ENCODE results near the gene FSTL4.

DNA sequence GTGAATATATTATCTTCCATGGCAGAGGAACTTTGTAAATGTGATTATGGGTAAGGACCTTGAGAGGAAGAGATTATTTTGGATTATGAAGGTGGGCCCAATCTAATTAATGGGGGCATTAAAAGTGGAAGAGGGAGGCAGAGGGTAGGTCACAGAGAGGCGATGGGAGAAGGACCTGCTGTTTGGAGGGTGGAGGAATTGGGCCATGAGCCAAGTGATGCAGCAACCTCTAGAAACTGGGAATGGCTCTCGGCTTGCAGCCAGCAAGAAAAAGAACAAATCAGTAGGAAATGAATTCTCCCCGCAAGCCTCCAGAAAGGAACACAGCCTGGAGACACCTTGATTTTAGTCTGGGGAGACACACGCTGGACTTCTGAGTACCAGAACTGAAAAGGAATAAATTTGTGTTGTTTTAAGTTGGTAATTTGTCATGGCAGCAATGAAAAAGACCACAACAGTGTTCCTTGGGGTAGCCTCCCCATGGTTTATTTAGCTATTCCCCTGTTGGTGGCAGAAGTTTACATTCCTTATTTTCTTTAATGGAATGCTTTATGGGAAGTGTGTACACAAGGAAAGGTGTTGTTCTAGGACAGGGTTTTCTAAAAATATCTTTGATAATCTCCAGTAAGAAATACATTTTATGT is 456.9 kb downstream of the FSTL4 start:
- TF ChIP-seq SMC3 (IDR thresholded peaks at IDR 0.05; ENCODE audit: low read depth, low read length): no peak
- TF ChIP-seq, protein P1, sequence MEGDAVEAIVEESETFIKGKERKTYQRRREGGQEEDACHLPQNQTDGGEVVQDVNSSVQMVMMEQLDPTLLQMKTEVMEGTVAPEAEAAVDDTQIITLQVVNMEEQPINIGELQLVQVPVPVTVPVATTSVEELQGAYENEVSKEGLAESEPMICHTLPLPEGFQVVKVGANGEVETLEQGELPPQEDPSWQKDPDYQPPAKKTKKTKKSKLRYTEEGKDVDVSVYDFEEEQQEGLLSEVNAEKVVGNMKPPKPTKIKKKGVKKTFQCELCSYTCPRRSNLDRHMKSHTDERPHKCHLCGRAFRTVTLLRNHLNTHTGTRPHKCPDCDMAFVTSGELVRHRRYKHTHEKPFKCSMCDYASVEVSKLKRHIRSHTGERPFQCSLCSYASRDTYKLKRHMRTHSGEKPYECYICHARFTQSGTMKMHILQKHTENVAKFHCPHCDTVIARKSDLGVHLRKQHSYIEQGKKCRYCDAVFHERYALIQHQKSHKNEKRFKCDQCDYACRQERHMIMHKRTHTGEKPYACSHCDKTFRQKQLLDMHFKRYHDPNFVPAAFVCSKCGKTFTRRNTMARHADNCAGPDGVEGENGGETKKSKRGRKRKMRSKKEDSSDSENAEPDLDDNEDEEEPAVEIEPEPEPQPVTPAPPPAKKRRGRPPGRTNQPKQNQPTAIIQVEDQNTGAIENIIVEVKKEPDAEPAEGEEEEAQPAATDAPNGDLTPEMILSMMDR (conservative IDR thresholded peaks at IDR 0.05; ENCODE audit: low read depth, low read length): no peak

All from IMR-90 (cell line).